ENCODE results near the gene NTN3. TPM values are rescaled to one million over a fixed set of nuclear protein-coding genes. Genes with fewer than 3 reads are reported as not detected.

Gene NTN3
- total RNA-seq, 1 donor from 2014 or later, result not detected

GRCh38 chr16:2513405-2514332 is 42.6 kb downstream of the NTN3 start, which contains the start of gene ATP6V0C:
Gene ATP6V0C (plus strand): TSS chr16:2513952. CDS start chr16:2514104, 152 bp downstream.
- Mint-ChIP-seq H3K9me3 (no peaks in the 10 kb centered on the region), H3K4me1 (ENCODE audit: low read depth) (peaks cover 29% of the 10 kb centered on the region), H3K4me3 (ENCODE audit: low read depth) (peak within 1 kb of the TSS; percentile 88), H3K27me3 (ENCODE audit: low read depth) (no peaks in the 10 kb centered on the region), H3K36me3 (ENCODE audit: low read depth) (peaks cover 13% of the 10 kb centered on the region), H3K27ac (peak within 1 kb of the TSS; percentile 86)
- intact Hi-C loops (cut with micrococcal nuclease), result loop anchor here (2.0 to 10.0 kb wide), 6 partner anchors 19 to 359 kb away; partner anchors contain the start of genes ABCA3, CCNF, E4F1 and RNPS1
- DNase-seq (ENCODE audit: low spot score), result peak; percentile 89

DNA sequence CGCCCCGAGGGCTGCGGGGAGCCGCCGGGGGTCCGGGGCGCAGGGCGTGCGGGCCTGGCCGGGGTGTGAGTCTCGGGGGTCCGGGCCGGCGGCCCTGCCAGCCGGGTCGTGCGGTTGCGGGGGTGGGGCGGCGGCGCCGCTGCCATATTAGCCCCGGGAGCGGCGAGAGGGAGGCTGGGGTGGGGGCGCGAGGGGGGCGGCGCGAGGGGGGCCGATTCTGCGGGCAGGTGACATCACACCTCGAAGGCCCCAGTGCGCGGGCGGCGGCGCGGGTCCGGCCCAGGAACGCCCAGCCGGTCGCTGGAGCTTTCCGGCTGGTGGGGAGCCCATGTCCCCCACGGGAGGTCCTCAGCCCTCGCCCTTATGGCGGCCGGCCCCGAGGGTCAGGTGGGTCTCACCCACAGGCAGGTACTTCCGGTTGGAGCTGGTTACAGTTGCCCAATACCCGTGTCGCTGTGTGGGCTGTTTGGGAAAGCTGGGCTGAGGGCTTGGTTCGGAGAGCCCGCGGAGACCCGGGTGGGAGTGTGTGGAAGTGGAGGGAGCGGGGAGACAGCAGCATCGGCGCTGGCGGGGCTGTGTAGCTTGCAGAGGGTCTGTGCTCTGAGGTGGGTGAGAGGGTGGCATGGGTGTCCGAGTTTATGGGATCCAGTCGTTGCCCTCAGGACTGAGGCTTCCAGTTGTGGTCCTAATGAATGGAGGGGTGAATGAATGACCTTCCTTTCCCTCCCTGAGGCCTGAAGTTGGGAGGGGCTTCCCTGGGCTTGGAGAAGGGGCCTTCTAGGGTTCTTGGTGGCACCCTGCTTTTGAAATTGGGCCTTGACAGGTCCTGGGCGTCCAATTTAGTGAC is 43.5 kb downstream of the NTN3 start:
- peaks cover 34% of the 10 kb centered on the region for H3K4me1 Mint-ChIP-seq (ENCODE audit: low read depth)
- intact Hi-C loops (cut with micrococcal nuclease), result loop anchor here (5.0 to 10.0 kb wide), 3 partner anchors 172 to 360 kb away; partner anchors contain the start of genes ABCA3, RNPS1 and TRAF7
- peak overlapping the region; percentile 82 for H3K27ac Mint-ChIP-seq
- H3K9me3 Mint-ChIP-seq, result no peaks in the 10 kb centered on the region
- H3K36me3 Mint-ChIP-seq (ENCODE audit: low read depth), result peaks cover 14% of the 10 kb centered on the region
- no peak for DNase-seq (ENCODE audit: low spot score)
- H3K27me3 Mint-ChIP-seq (ENCODE audit: low read depth), result no peaks in the 10 kb centered on the region
- H3K4me3 Mint-ChIP-seq (ENCODE audit: low read depth), result peak overlapping the region; percentile 88

GRCh38 chr16:2515180-2515851 is 44.2 kb downstream of the NTN3 start:
- Mint-ChIP-seq H3K27ac (peak overlapping the region; percentile 82), H3K4me3 (ENCODE audit: low read depth) (peak overlapping the region; percentile 88), H3K9me3 (no peaks in the 10 kb centered on the region), H3K27me3 (ENCODE audit: low read depth) (no peaks in the 10 kb centered on the region), H3K4me1 (ENCODE audit: low read depth) (peaks cover 39% of the 10 kb centered on the region), H3K36me3 (ENCODE audit: low read depth) (peaks cover 19% of the 10 kb centered on the region)
- DNase-seq (ENCODE audit: low spot score), result no peak
- intact Hi-C loops (cut with micrococcal nuclease), result loop anchor here (10.0 kb wide), 2 partner anchors 251 to 361 kb away; partner anchors contain the start of genes RNPS1 and TRAF7

GRCh38 chr16:2516391-2517240 is 45.5 kb downstream of the NTN3 start:
- H3K27ac Mint-ChIP-seq, result peak overlapping the region; percentile 82
- no peaks in the 10 kb centered on the region for H3K9me3 Mint-ChIP-seq
- peaks cover 23% of the 10 kb centered on the region for H3K36me3 Mint-ChIP-seq (ENCODE audit: low read depth)
- DNase-seq (ENCODE audit: low spot score), result no peak
- H3K4me1 Mint-ChIP-seq (ENCODE audit: low read depth), result peaks cover 45% of the 10 kb centered on the region
- intact Hi-C loops (cut with micrococcal nuclease), result loop anchor here (10.0 kb wide), 2 partner anchors 252 to 362 kb away; partner anchors contain the start of genes RNPS1 and TRAF7
- no peaks in the 10 kb centered on the region for H3K27me3 Mint-ChIP-seq (ENCODE audit: low read depth)
- peak overlapping the region; percentile 88 for H3K4me3 Mint-ChIP-seq (ENCODE audit: low read depth)

DNA sequence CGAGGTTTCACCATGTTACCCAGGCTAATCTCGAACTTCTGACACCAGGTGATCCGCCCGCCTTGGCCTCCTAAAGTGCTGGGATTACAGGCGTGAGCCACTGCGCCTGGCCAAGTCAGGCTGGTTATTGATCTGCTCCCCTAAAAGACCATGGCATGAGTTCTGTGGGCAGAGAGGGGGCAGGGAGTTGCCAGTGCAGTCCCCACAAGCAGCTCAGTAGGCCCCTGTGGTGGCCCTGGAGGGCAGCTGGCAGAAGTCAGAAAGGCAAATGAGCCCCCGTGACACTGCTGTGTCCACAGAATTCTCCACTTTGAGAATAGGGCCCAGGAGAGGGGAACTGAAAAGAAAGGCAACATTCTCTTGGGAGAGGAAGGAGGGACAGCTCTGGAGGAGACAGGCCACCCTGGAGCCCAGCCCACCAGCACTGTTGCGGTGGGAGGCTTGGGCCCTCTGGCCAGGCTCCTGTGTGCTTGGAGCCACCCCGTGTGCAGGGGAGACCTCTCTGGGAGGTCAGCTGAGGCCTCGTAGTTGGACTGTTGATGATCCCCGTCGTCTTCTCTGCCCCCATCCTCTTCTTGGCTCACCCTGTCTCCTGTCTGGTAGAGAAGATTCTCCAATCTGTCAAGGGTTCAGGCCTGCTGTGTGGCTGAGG is 47.0 kb downstream of the NTN3 start:
- Mint-ChIP-seq H3K36me3 (ENCODE audit: low read depth) (peaks cover 23% of the 10 kb centered on the region), H3K9me3 (no peaks in the 10 kb centered on the region), H3K4me1 (ENCODE audit: low read depth) (peaks cover 40% of the 10 kb centered on the region), H3K27ac (no peak overlapping the region), H3K27me3 (ENCODE audit: low read depth) (no peaks in the 10 kb centered on the region), H3K4me3 (ENCODE audit: low read depth) (peak overlapping the region; percentile 30)
- intact Hi-C loops (cut with micrococcal nuclease), result loop anchor here (10.0 kb wide), 2 partner anchors 253 to 363 kb away; partner anchors contain the start of genes RNPS1 and TRAF7
- DNase-seq (ENCODE audit: low spot score), result no peak

- Mint-ChIP-seq H3K4me1 (ENCODE audit: low read depth) (peaks cover 38% of the 10 kb centered on the region), H3K27me3 (ENCODE audit: low read depth) (no peaks in the 10 kb centered on the region), H3K27ac (peak overlapping the region; percentile 36), H3K4me3 (ENCODE audit: low read depth) (peak overlapping the region; percentile 77), H3K36me3 (ENCODE audit: low read depth) (peaks cover 29% of the 10 kb centered on the region), H3K9me3 (no peaks in the 10 kb centered on the region)
- no peak for DNase-seq (ENCODE audit: low spot score)
- intact Hi-C loops (cut with micrococcal nuclease), result loop anchor here (10.0 kb wide), 2 partner anchors 254 to 364 kb away; partner anchors contain the start of genes RNPS1 and TRAF7
Observed at GRCh38 chr16:2518823-2519710, 48.0 kb downstream of the NTN3 start.

- Mint-ChIP-seq H3K36me3 (ENCODE audit: low read depth) (peaks cover 35% of the 10 kb centered on the region), H3K4me3 (ENCODE audit: low read depth) (peak overlapping the region; percentile 77), H3K27ac (peak overlapping the region; percentile 89), H3K9me3 (no peaks in the 10 kb centered on the region), H3K4me1 (ENCODE audit: low read depth) (peaks cover 38% of the 10 kb centered on the region), H3K27me3 (ENCODE audit: low read depth) (no peaks in the 10 kb centered on the region)
- intact Hi-C loops (cut with micrococcal nuclease), result loop anchor here (10.0 kb wide), 2 partner anchors 255 to 365 kb away; partner anchors contain the start of genes RNPS1 and TRAF7
- no peak for DNase-seq (ENCODE audit: low spot score)
Observed at GRCh38 chr16:2519711-2520080, 48.6 kb downstream of the NTN3 start.

DNA sequence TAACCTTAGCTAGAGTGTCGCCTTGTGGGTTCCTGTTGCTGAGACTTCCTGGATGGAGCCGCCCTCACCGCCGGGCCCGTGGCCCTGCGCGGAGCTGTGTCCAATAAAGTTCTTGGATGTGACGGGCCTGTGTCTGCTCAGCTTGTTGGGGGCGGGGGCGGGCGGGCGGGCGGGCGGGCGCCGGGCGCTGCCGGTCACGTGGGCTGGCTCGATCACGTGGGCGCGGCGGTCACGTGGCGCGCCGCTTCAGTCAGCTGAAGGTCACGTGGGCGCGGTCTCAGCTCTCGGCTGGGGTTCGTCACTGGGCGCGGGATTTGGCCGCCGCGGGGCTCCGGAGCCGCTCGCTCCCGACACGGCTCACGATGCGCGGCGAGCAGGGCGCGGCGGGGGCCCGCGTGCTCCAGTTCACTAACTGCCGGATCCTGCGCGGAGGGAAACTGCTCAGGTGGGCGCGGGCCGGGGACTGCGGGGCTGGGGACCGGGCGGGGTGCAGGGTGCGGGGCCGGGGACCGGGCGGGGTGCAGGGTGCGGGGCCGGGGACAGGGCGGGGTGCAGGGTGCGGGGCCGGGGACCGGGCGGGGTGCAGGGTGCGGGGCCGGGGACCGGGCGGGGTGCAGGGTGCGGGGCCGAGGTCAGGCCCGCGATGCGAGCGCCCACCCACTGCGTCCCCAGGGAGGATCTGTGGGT is 49.1 kb downstream of the NTN3 start, which contains the start of gene AMDHD2:
TSS of gene AMDHD2 (plus strand) at position 275 of the 687 bp plus-strand sequence. CDS start at position 363, 88 bp downstream.
- Mint-ChIP-seq H3K4me1 (ENCODE audit: low read depth) (peaks cover 35% of the 10 kb centered on the region), H3K9me3 (no peaks in the 10 kb centered on the region), H3K36me3 (ENCODE audit: low read depth) (peaks cover 39% of the 10 kb centered on the region), H3K27ac (peak within 1 kb of the TSS; percentile 89), H3K27me3 (ENCODE audit: low read depth) (no peaks in the 10 kb centered on the region), H3K4me3 (ENCODE audit: low read depth) (peak within 1 kb of the TSS; percentile 79)
- peak; percentile 84 for DNase-seq (ENCODE audit: low spot score)
- intact Hi-C loops (cut with micrococcal nuclease), result no loop called here

DNA sequence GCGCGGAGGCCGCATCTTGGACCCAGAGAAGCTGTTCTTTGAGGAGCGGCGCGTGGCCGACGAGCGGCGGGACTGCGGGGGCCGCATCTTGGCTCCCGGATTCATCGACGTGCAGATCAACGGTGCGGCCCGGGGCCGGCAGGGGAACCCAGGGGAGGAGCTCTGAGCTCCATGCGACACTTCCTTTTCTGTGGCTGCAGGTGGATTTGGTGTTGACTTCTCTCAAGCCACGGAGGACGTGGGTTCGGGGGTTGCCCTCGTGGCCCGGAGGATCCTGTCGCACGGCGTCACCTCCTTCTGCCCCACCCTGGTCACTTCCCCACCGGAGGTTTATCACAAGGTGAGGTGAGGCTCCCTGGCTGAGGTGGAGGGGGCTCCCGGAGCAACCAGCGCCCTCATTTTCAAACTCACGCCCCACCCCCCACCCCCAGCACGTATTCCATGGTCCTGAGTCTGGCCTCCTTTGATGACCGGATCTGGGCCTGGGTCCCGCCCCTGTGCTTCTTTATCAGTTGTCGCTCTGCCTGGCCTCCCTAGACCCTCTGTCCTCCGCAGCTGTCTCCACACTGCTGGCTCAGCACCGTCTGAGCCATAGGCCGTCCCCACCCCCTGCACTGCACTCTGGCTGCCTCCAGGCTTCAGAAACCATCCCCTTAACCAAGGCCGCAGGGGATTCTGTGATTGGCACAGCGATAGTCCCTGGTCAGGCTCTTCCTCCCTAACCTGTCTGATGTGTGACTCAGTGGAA is 49.9 kb downstream of the NTN3 start:
- intact Hi-C loops (cut with micrococcal nuclease), result no loop called here
- peak overlapping the region; percentile 78 for H3K27ac Mint-ChIP-seq
- peak; percentile 51 for DNase-seq (ENCODE audit: low spot score)
- peak overlapping the region; percentile 79 for H3K4me3 Mint-ChIP-seq (ENCODE audit: low read depth)
- no peaks in the 10 kb centered on the region for H3K9me3 Mint-ChIP-seq
- no peaks in the 10 kb centered on the region for H3K27me3 Mint-ChIP-seq (ENCODE audit: low read depth)
- peaks cover 37% of the 10 kb centered on the region for H3K36me3 Mint-ChIP-seq (ENCODE audit: low read depth)
- peaks cover 28% of the 10 kb centered on the region for H3K4me1 Mint-ChIP-seq (ENCODE audit: low read depth)

Measured in activated T-helper 2 cell treated with anti-CD3 and anti-CD28 coated beads, Interferon-gamma antibody, Interleukin-2, Interleukin-4, amounts not matched to agents 10 μg/mL and 5 μg/mL and 100 μg/mL, durations not matched to agents 14 hours and 24 hours and 36 hours (primary cell).